GM12801 (cell line): Measurements from ENCODE around the gene PIPOX.

Experiments
- CTCF ChIP-seq: IDR thresholded peaks from one replicate; pipeline ENCODE4 v1.5.1; 2011; ENCODE audit warnings: control low read depth; ENCODE audit not compliant: insufficient read length; ENCODE audit errors: extremely low read depth

PIPOX gene

DNA sequence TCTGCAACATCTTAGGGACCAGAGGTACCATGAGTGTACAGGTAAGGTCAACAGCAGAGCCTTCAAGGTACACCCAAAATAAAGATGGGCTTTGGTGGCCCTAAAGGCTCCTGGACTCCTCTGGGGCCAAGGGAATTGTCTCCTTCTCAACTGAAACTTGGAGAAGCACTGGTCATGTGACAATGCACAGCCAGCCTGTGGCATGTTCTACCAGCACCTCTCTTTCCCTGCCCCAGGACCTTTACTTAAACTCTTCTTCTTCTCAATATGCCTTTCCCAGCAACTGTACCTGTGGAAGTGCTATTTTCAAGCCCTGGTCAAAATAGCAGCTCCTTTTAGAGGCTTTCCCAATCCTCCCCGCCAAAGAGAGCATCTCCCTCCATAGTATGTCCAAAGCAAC, 28.4 kb downstream of the PIPOX start:
- no peak for TF ChIP-seq CTCF

DNA sequence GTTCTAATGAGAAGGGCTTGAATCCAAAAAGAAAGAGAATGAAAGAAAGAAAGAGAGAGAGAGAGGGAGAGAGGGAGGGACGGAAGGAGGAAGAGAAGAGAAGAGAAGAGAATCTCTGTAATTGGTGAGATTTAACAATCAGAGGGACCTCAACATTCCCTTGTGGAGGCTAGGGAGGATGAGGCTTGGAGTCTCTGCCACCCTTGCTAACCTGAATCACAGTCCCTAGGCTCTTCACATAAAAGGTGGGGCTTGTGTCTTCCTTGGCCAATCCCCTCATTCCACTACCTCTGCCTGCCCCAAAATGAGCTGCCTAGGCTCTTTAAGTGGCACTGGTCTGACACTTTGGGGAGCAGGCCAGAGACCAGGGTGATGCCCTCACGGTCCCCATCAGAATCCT, 30.1 kb downstream of the PIPOX start:
- no peak for TF ChIP-seq CTCF

DNA sequence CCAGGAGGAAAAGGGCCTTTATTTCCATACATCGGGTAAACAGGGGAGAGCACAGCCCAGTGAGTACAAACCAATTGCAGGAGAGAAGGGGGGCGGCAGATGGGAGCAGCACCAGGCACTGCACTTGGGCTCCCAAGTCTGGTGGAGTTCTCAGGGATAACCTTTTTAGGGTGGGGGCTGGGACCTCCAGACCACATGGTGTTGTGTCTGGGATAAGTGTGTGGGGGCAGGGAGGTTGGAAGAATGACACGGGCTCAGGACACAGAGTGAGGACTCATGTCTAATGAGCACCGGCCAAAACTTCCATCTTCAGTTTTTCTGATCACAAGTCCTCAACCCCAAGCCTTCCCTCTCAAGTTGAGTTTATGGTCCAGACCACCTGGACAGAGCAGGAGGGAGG, 30.6 kb downstream of the PIPOX start:
- TF ChIP-seq CTCF = no peak

- TF ChIP-seq CTCF = no peak
Observed at GRCh38 chr17:29074488-29074887, 31.5 kb downstream of the PIPOX start.

DNA sequence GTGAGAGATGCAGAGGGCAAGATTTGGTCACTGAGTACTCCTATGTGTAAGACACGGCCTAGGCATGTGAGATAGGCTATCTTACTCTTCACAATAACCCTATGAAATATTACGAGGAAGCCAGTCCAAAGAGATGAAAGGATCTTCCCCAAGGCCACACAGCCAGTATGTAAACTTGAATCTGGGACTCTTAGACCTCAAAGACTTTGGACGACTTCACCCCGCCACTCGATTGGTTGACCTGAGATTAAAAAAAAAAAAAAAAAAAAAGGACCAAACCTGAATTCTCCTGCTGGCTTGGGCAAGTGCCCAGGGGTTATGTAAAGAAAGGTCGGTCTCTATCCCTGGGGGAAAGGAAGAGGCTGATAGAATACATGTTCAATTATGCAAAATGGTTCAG, 33.1 kb downstream of the PIPOX start:
- no peak for TF ChIP-seq CTCF

- TF ChIP-seq CTCF = no peak
Observed at GRCh38 chr17:29076722-29077121, 33.8 kb downstream of the PIPOX start.

DNA sequence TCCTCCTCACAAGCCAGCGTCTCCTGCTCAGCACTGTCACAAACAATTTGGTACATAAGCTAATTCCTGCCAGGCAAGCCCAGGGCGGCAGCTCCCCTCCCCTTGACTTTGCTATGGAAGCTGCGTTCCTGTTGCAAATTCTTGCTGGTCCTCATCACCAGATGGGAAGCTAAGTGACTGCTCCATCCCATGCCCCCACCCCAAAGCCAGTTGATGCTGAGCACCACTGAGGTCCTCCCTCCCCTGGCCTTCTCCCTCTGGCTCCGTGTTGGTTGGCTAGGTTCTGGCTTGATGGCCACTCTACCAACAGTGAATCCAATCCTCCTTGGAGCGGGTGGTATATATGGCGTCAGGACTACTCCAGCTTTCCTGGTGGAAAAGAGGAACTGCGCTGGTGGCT, 34.4 kb downstream of the PIPOX start:
- no peak for TF ChIP-seq CTCF

- no peak for TF ChIP-seq CTCF
Observed at GRCh38 chr17:29078183-29079045, 35.5 kb downstream of the PIPOX start.
